H9 (cell line): ENCODE data around the gene CCDC57. TPM values are rescaled to one million over a fixed set of nuclear protein-coding genes. Genes with fewer than 3 reads are reported as not detected.

Experiments used
- DNase-seq: peaks from one replicate; pipeline ENCODE4 v3.0.0-alpha.2; 2017
- H2AFZ ChIP-seq: one replicate; pipeline ENCODE4 v1.6.1; 2013; ENCODE audit warnings: mild to moderate bottlenecking, low read length, control low read depth, moderate library complexity
- H2AK5ac ChIP-seq: 2 replicates; pipeline ENCODE4 v1.6.1; 2013; ENCODE audit warnings: low read length, control low read depth, mixed read lengths; ENCODE audit not compliant: insufficient read length
- H2BK120ac ChIP-seq: one replicate; pipeline ENCODE4 v1.6.1; 2013; ENCODE audit warnings: low read depth, mild to moderate bottlenecking, low read length, control low read depth, inconsistent platforms; ENCODE audit not compliant: poor library complexity, severe bottlenecking
- H2BK12ac ChIP-seq: 2 replicates; pipeline ENCODE4 v1.6.1; 2013; ENCODE audit warnings: low read length, control low read depth, mixed read lengths, low read depth; ENCODE audit not compliant: insufficient read length
- H2BK15ac ChIP-seq: 2 replicates; pipeline ENCODE4 v1.6.1; 2013; ENCODE audit warnings: low read depth, low read length, control low read depth
- H2BK20ac ChIP-seq: one replicate; pipeline ENCODE4 v1.6.1; 2013; ENCODE audit warnings: low read depth, mild to moderate bottlenecking, low read length, control low read depth, inconsistent platforms; ENCODE audit not compliant: poor library complexity, severe bottlenecking
- H2BK5ac ChIP-seq: 2 replicates; pipeline ENCODE4 v1.6.1; 2013; ENCODE audit warnings: low read length, control low read depth, mixed read lengths; ENCODE audit not compliant: insufficient read length
- H3K14ac ChIP-seq: 2 replicates; pipeline ENCODE4 v1.6.1; 2013; ENCODE audit warnings: low read length, control low read depth; ENCODE audit not compliant: insufficient read depth
- H3K18ac ChIP-seq: 2 replicates; pipeline ENCODE4 v1.6.1; 2013; ENCODE audit warnings: low read depth, mild to moderate bottlenecking, mixed read lengths, low read length, control low read depth; ENCODE audit not compliant: insufficient read length
- H3K23ac ChIP-seq: 2 replicates; pipeline ENCODE4 v1.6.1; 2013; ENCODE audit warnings: low read length, control low read depth, mixed read lengths, low read depth; ENCODE audit not compliant: insufficient read length
- H3K23me2 ChIP-seq: 2 replicates; pipeline ENCODE4 v1.6.1; 2013; ENCODE audit warnings: low read depth, mild to moderate bottlenecking, mixed read lengths, low read length, control low read depth; ENCODE audit not compliant: insufficient read length, poor library complexity, severe bottlenecking
- H3K27ac ChIP-seq: 2 replicates; pipeline ENCODE4 v1.5.1; 2013; ENCODE audit warnings: low read length, control low read depth, mixed read lengths, low read depth; ENCODE audit not compliant: insufficient read length
- H3K27me3 ChIP-seq: 2 replicates; pipeline ENCODE4 v1.6.1; 2013; ENCODE audit warnings: low read length, control low read depth, inconsistent platforms; ENCODE audit not compliant: insufficient read depth
- H3K4ac ChIP-seq: 2 replicates; pipeline ENCODE4 v1.6.1; 2013; ENCODE audit warnings: low read depth, mild to moderate bottlenecking, control low read depth, inconsistent platforms, low read length, moderate library complexity
- H3K4me1 ChIP-seq: 2 replicates; pipeline ENCODE4 v1.6.1; 2013; ENCODE audit warnings: low read length, control low read depth, inconsistent platforms; ENCODE audit not compliant: insufficient read depth
- H3K4me2 ChIP-seq: 2 replicates; pipeline ENCODE4 v1.6.1; 2013; ENCODE audit warnings: low read length, control low read depth, mixed read lengths; ENCODE audit not compliant: insufficient read length, insufficient read depth
- H3K56ac ChIP-seq: 2 replicates; pipeline ENCODE4 v1.6.1; 2013; ENCODE audit warnings: low read depth, mild to moderate bottlenecking, mixed read lengths, low read length, control low read depth; ENCODE audit not compliant: insufficient read length
- H3K79me1 ChIP-seq: 2 replicates; pipeline ENCODE4 v1.6.1; 2013; ENCODE audit warnings: low read depth, mild to moderate bottlenecking, moderate library complexity, low read length, control low read depth, inconsistent platforms; ENCODE audit not compliant: insufficient read depth, poor library complexity, severe bottlenecking
- H3K79me2 ChIP-seq: 2 replicates; pipeline ENCODE4 v1.6.1; 2013; ENCODE audit warnings: low read length, control low read depth, inconsistent platforms; ENCODE audit not compliant: insufficient read depth
- H3K9ac ChIP-seq: 2 replicates; pipeline ENCODE4 v1.6.1; 2013; ENCODE audit warnings: low read length, control low read depth, mixed read lengths; ENCODE audit not compliant: insufficient read length; ENCODE audit errors: extremely low read depth
- H3K9me3 ChIP-seq: one replicate; pipeline ENCODE4 v1.6.1; 2013; ENCODE audit warnings: low read depth, low read length, inconsistent platforms; ENCODE audit not compliant: control insufficient read depth
- H3T11ph ChIP-seq: one replicate; pipeline ENCODE4 v1.6.1; 2013; ENCODE audit warnings: mild to moderate bottlenecking, low read length, control low read depth, inconsistent platforms
- H4K20me1 ChIP-seq: one replicate; pipeline ENCODE4 v1.6.1; 2013; ENCODE audit not compliant: control insufficient read depth, insufficient read length, insufficient read depth
- H4K5ac ChIP-seq: 2 replicates; pipeline ENCODE4 v1.6.1; 2013; ENCODE audit warnings: low read depth, mild to moderate bottlenecking, mixed read lengths, low read length, control low read depth; ENCODE audit not compliant: insufficient read length
- H4K8ac ChIP-seq: replicated peaks from 2 replicates; pipeline ENCODE4 v1.6.1; 2013; ENCODE audit warnings: low read length, control low read depth, mixed read lengths, low read depth; ENCODE audit not compliant: insufficient read length
- H4K91ac ChIP-seq: 2 replicates; pipeline ENCODE4 v1.6.1; 2013; ENCODE audit warnings: low read depth, mild to moderate bottlenecking, moderate library complexity, mixed read lengths, low read length, control low read depth; ENCODE audit not compliant: insufficient read length
- H3K27ac Mint-ChIP-seq, 3 experiments: 2 replicates in 2 of 3; 3 replicates in 1 of 3; pipeline ENCODE4 v1.8.0; 2020 to 2021; ENCODE audit warnings: mixed read lengths in 3 of 3, mild to moderate bottlenecking in 1 of 3, moderate library complexity in 1 of 3
- H3K27me3 Mint-ChIP-seq: 2 replicates; pipeline ENCODE4 v1.8.0; 2021; ENCODE audit warnings: low read depth, mild to moderate bottlenecking, moderate library complexity, mixed read lengths
- H3K36me3 Mint-ChIP-seq, 3 experiments: 2 replicates in 2 of 3; 3 replicates in 1 of 3; pipeline ENCODE4 v1.8.0; 2020 to 2021; ENCODE audit warnings: low read depth in 3 of 3, mixed read lengths in 3 of 3; ENCODE audit not compliant: insufficient read depth in 1 of 3
- H3K4me1 Mint-ChIP-seq, 2 experiments: 2 replicates each; pipeline ENCODE4 v1.8.0; 2020; ENCODE audit warnings: mixed read lengths in 2 of 2
- H3K4me3 Mint-ChIP-seq, 2 experiments: 2 replicates in 1 of 2; 3 replicates in 1 of 2; pipeline ENCODE4 v1.8.0; 2020 to 2021; ENCODE audit warnings: mild to moderate bottlenecking in 2 of 2, mixed read lengths in 2 of 2, moderate library complexity in 1 of 2
- H3K9me3 Mint-ChIP-seq, 2 experiments: 2 replicates in 1 of 2; 3 replicates in 1 of 2; pipeline ENCODE4 v1.8.0; 2020; ENCODE audit warnings: mild to moderate bottlenecking in 2 of 2, mixed read lengths in 2 of 2, moderate library complexity in 1 of 2
- WGBS: extraction: QIAGEN DNeasy Blood & Tissue Kit; methylation state at CpG from one replicate; pipeline ENCODE4 v1.1.7; 2013; ENCODE audit warnings: missing lambda C conversion rate, low lambda C conversion rate, mixed read lengths; ENCODE audit not compliant: insufficient read length; ENCODE audit errors: extremely low coverage; 5-methylcytosine and 5-hydroxymethylcytosine counted together
- total RNA-seq: library from RNA; stranded (reverse); gene quantifications from 2 replicates; pipeline ENCODE4 v1.2.1, GENCODE V29; 2021
- TF ChIP-seq, protein P1 (sequence below): fragments of 200-600 bp; sonication (generic); conservative IDR thresholded peaks from 3 replicates; pipeline ENCODE4 v1.8.0; 2021; ENCODE audit warnings: antibody characterized with exemption, mild to moderate bottlenecking

The CCDC57 gene
- total RNA-seq, 1 experiment from 2014 or later = 11.0 TPM

DNA sequence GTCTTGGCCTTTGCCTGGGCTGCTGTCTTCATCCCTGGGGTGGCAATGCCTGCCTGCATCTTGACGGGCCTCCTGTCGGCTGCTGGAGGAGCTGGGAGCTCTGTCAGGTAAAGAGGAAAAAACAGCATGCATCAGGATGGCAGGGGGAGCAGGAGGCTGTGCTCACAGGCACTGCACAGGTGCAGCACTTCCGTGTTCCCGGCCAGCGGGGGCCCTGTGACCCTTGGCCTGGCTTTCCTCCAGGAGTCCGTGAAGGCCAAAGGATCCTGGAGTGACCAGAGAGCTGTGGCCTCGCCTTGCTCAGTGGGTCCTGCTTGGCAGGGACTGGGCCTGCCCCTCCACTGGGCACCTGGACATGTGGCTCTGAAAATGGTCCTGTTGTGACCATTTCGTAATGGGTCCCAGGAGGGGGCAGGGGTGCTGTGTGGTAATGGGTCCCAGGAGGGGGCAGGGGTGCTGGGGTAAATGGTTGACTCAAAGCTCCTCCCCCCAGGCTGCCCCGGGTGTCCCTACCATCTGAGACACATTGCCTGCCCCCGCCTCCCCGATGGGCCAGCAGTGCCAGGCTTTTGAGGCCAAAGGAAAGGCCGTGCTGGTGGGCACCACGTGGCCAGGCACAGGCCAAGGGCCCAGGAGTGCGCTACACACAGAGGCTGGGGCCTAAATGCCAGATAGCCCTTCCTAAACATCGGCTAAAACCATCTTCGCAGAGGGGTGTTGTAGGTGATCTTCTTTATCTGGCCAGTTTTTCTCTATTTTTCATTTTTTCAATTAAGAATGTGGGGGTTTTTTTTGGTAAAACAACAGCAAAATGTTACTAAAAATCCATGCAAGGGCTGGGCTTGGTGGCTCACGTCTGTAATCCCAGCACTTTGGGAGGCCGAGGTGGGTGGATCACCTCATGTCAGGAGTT lies 110.6 kb downstream of the CCDC57 start:
- DNase-seq = no peak
- H4K5ac ChIP-seq = no peak overlapping the region
- H3K4me1 Mint-ChIP-seq = peaks cover 39 to 66% of the 10 kb centered on the region in 2 experiments
- H4K91ac ChIP-seq = no peak overlapping the region
- no peak overlapping the region for H2BK120ac ChIP-seq
- H3K4me2 ChIP-seq = no peak overlapping the region
- H3K79me2 ChIP-seq = peaks cover 3% of the 10 kb centered on the region; the same call in 1 of the 2 replicates
- peak overlapping the region in 2 of 3 experiments; percentile 40 to 64; a peak in 3 of 7 replicates for H3K27ac Mint-ChIP-seq
- H2AFZ ChIP-seq = no peak overlapping the region
- peak overlapping the region in 1 of 2 experiments; percentile 14; a peak in 1 of 5 replicates for H3K4me3 Mint-ChIP-seq
- H3K4me1 ChIP-seq = no peaks in the 10 kb centered on the region; the same call in 1 of the 2 replicates
- H2AK5ac ChIP-seq = no peak overlapping the region
- H4K8ac ChIP-seq = no peak overlapping the region
- H3K4ac ChIP-seq = no peak overlapping the region
- H3K18ac ChIP-seq = no peak overlapping the region
- H3K36me3 Mint-ChIP-seq = no peaks in the 10 kb centered on the region; a peak in 1 of 7 replicates
- H3K9ac ChIP-seq = no peak overlapping the region
- no peak overlapping the region for H3T11ph ChIP-seq
- H3K27me3 ChIP-seq = no peaks in the 10 kb centered on the region
- H3K79me1 ChIP-seq = no peaks in the 10 kb centered on the region
- no CpG with 5 or more reads among the region's 18 CpGs for WGBS
- H2BK20ac ChIP-seq = no peak overlapping the region
- H3K23me2 ChIP-seq = peaks cover 5% of the 10 kb centered on the region
- no peak overlapping the region for H3K27ac ChIP-seq
- peaks cover 7% of the 10 kb centered on the region for H3K27me3 Mint-ChIP-seq
- no peak overlapping the region for H3K23ac ChIP-seq
- no peaks in the 10 kb centered on the region for H4K20me1 ChIP-seq
- H2BK5ac ChIP-seq = no peak overlapping the region
- TF ChIP-seq, protein P1, sequence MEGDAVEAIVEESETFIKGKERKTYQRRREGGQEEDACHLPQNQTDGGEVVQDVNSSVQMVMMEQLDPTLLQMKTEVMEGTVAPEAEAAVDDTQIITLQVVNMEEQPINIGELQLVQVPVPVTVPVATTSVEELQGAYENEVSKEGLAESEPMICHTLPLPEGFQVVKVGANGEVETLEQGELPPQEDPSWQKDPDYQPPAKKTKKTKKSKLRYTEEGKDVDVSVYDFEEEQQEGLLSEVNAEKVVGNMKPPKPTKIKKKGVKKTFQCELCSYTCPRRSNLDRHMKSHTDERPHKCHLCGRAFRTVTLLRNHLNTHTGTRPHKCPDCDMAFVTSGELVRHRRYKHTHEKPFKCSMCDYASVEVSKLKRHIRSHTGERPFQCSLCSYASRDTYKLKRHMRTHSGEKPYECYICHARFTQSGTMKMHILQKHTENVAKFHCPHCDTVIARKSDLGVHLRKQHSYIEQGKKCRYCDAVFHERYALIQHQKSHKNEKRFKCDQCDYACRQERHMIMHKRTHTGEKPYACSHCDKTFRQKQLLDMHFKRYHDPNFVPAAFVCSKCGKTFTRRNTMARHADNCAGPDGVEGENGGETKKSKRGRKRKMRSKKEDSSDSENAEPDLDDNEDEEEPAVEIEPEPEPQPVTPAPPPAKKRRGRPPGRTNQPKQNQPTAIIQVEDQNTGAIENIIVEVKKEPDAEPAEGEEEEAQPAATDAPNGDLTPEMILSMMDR = no peak
- no peaks in the 10 kb centered on the region for H3K9me3 ChIP-seq
- H3K9me3 Mint-ChIP-seq = no peaks in the 10 kb centered on the region
- no peak overlapping the region for H2BK12ac ChIP-seq
- no peak overlapping the region for H3K56ac ChIP-seq
- no peak overlapping the region for H3K14ac ChIP-seq
- no peak overlapping the region for H2BK15ac ChIP-seq
